Measurements from ENCODE around the gene FANCD2. TPM values are rescaled to one million over a fixed set of nuclear protein-coding genes. Genes with fewer than 3 reads are reported as not detected.
"Not testable (repeated sequence)": the region's sequence is repeated elsewhere in the genome, so short reads cannot be mapped to it uniquely, and the experiment has no call there.

FANCD2 gene
- total RNA-seq, 2 donors from 2014 or later, result 77.2 to 81.2 TPM

- DNase-seq, result no peak
- no peaks in the 10 kb centered on the region for H3K4me1 Mint-ChIP-seq (ENCODE audit: low read depth)
- no peaks in the 10 kb centered on the region for H3K27me3 Mint-ChIP-seq (ENCODE audit: low read depth)
- no peak for ATAC-seq (replicated peaks in 1 of 2)
- H3K36me3 Mint-ChIP-seq (ENCODE audit: insufficient read depth in 2 of 2), result peaks cover 11 to 43% of the 10 kb centered on the region in 2 donors
- H3K4me3 Mint-ChIP-seq, result no peak overlapping the region
- no peak overlapping the region for H3K27ac Mint-ChIP-seq
- H3K9me3 Mint-ChIP-seq, result no peaks in the 10 kb centered on the region
Measured at GRCh38 chr3:10090179-10090578, 63.9 kb downstream of the FANCD2 start.

- DNase-seq; ATAC-seq (replicated peaks in 1 of 2); H3K27me3 Mint-ChIP-seq (ENCODE audit: low read depth); H3K9me3 Mint-ChIP-seq; H3K27ac Mint-ChIP-seq; H3K4me1 Mint-ChIP-seq (ENCODE audit: low read depth); H3K4me3 Mint-ChIP-seq: not testable (repeated sequence)
- H3K36me3 Mint-ChIP-seq (ENCODE audit: insufficient read depth in 2 of 2), result peaks cover 11 to 43% of the 10 kb centered on the region in 2 donors
Measured at GRCh38 chr3:10090774-10091173, 64.5 kb downstream of the FANCD2 start.

GRCh38 chr3:10091387-10091786 lies 65.2 kb downstream of the FANCD2 start:
- not testable (repeated sequence) for H3K4me1 Mint-ChIP-seq (ENCODE audit: low read depth); ATAC-seq (replicated peaks in 1 of 2); H3K4me3 Mint-ChIP-seq; DNase-seq; H3K27ac Mint-ChIP-seq; H3K9me3 Mint-ChIP-seq; H3K27me3 Mint-ChIP-seq (ENCODE audit: low read depth)
- H3K36me3 Mint-ChIP-seq (ENCODE audit: insufficient read depth in 2 of 2), result peaks cover 11 to 42% of the 10 kb centered on the region in 2 donors

GRCh38 chr3:10093678-10094077 lies 67.4 kb downstream of the FANCD2 start:
- no peaks in the 10 kb centered on the region for H3K9me3 Mint-ChIP-seq

DNA sequence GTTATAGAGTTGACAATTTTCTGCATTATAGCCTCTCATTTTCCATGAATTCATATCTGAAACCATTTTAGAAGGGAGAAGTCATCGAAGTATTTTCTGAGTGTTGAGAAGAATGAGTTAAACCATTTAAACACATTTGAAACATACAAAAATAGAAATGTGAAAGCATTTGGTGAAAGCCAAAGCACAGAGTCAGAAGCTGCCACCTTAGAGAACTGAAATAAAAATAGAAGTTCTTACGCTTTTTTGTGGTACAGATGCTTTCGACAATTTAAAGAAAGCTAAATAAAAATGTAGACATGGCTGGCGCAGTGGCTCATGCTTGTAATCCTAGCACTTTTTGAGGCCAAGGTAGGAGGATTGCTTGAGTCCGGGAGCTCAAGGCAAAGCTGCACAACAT lies 72.8 kb downstream of the FANCD2 start:
- H3K27ac Mint-ChIP-seq, result no peak overlapping the region
- ATAC-seq (replicated peaks in 1 of 2), result no peak
- H3K4me3 Mint-ChIP-seq, result no peak overlapping the region
- no peak for DNase-seq
- H3K36me3 Mint-ChIP-seq (ENCODE audit: insufficient read depth in 2 of 2), result peaks cover 1 to 31% of the 10 kb centered on the region in 2 donors
- H3K9me3 Mint-ChIP-seq, result no peaks in the 10 kb centered on the region
- H3K4me1 Mint-ChIP-seq (ENCODE audit: low read depth), result no peaks in the 10 kb centered on the region
- H3K27me3 Mint-ChIP-seq (ENCODE audit: low read depth), result no peaks in the 10 kb centered on the region

More at GRCh38 chr3:10093678-10094077, 67.4 kb downstream of the FANCD2 start:
- DNase-seq, result no peak
- Mint-ChIP-seq H3K36me3 (ENCODE audit: insufficient read depth in 2 of 2) (peaks cover 9 to 40% of the 10 kb centered on the region in 2 donors), H3K27me3 (ENCODE audit: low read depth) (no peaks in the 10 kb centered on the region), H3K4me1 (ENCODE audit: low read depth) (no peaks in the 10 kb centered on the region), H3K4me3 (no peak overlapping the region), H3K27ac (no peak overlapping the region)
- no peak for ATAC-seq (replicated peaks in 1 of 2)

DNA sequence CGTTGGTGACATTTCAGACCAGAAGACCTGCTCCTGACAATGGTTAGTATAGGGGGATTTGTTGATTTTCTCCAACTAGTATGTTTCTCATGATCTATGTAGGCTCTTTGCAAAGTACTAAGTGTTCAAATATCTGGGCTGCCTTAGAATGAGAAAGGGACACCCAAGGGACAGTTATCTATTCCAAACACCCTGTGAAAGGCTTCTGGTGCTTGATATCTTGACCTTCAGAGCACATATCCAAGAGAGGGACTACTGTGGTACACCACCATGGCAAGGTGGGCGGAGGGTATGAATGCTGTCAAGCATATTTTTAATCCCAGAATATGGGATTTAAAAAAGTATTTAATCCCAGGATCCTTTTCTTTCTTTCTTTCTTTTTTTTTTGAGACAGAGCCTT lies 80.7 kb downstream of the FANCD2 start:
- DNase-seq, result no peak
- no peak for ATAC-seq (replicated peaks in 1 of 2)
- Mint-ChIP-seq H3K27me3 (ENCODE audit: low read depth) (no peaks in the 10 kb centered on the region), H3K36me3 (ENCODE audit: insufficient read depth in 2 of 2) (peaks cover 0 to 2% of the 10 kb centered on the region in 2 donors), H3K4me3 (no peak overlapping the region), H3K4me1 (ENCODE audit: low read depth) (no peaks in the 10 kb centered on the region), H3K9me3 (no peaks in the 10 kb centered on the region), H3K27ac (no peak overlapping the region)

DNA sequence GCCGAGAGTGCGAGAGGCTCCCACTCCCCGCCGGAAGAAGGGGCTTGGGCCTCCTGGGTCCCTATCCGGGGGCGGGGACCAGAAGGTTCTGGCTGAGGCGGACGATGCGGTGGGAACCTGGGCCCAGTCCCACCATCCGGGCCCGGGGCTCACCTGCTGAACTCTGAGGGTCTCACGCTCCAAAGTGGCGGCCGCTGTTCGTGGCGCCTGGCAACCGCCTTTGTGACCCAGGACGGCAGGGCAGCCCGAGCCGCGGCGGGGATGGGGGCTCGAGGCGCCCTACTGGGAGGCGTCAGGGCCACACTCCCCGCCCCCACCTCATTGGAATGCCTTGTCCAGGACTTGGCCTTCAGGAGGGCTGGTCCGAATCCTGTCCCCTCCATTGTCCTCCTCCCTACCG lies 81.9 kb downstream of the FANCD2 start, which contains the start of gene FANCD2OS:
Gene FANCD2OS, minus strand, starts transcription at position 165 of the 400 bp plus-strand sequence. CDS start 3,481 bp downstream, outside the sequence.
- ATAC-seq (replicated peaks in 1 of 2) (no peak), DNase-seq (no peak)
- Mint-ChIP-seq H3K36me3 (ENCODE audit: insufficient read depth in 2 of 2) (no peaks in the 10 kb centered on the region), H3K4me3 (no peak within 1 kb of the TSS), H3K9me3 (no peaks in the 10 kb centered on the region), H3K4me1 (ENCODE audit: low read depth) (no peaks in the 10 kb centered on the region), H3K27ac (no peak within 1 kb of the TSS), H3K27me3 (ENCODE audit: low read depth) (no peaks in the 10 kb centered on the region)

GRCh38 chr3:10115326-10116137 lies 89.3 kb downstream of the FANCD2 start, which contains the start of gene BRK1:
TSS of gene BRK1 (plus strand) at chr3:10115675. CDS start at chr3:10115702, 27 bp downstream.
- peak; percentile 92 to 95 for DNase-seq

DNA sequence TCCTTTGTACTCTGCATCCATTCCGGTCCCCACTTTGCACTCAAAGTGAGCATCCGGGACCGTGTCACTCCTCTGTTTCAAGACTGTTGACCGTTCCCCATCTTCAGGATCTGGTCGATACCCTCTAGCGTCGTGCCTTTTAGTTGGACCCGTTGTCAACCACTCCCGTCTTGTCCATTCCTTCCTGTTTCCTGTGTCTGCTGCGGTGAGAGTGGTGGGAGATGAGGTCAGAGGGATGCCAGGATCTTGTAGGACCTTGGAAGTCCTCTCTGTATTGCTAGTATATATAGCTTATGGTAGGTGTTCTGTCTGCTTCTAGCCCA lies 89.9 kb downstream of the FANCD2 start:
- peaks cover 40% of the 10 kb centered on the region for H3K4me1 Mint-ChIP-seq (ENCODE audit: low read depth)
- DNase-seq, result no peak
- ATAC-seq (replicated peaks in 1 of 2), result peak in 1 of 2 donors; percentile 25

More at GRCh38 chr3:10115326-10116137, 89.3 kb downstream of the FANCD2 start, which contains the start of gene BRK1:
- H3K27me3 Mint-ChIP-seq (ENCODE audit: low read depth), result no peaks in the 10 kb centered on the region
- no peaks in the 10 kb centered on the region for H3K9me3 Mint-ChIP-seq
- peak within 1 kb of the TSS; percentile 96 for H3K27ac Mint-ChIP-seq
- peak; percentile 98 to 99 for ATAC-seq (replicated peaks in 1 of 2)
- H3K4me3 Mint-ChIP-seq, result peak within 1 kb of the TSS; percentile 89 to 95
- H3K36me3 Mint-ChIP-seq (ENCODE audit: insufficient read depth in 2 of 2), result peaks cover 3 to 7% of the 10 kb centered on the region in 2 donors
- H3K4me1 Mint-ChIP-seq (ENCODE audit: low read depth), result peaks cover 36% of the 10 kb centered on the region

GRCh38 chr3:10116928-10117327 lies 90.7 kb downstream of the FANCD2 start:
- peak overlapping the region; percentile 96 for H3K27ac Mint-ChIP-seq
- H3K36me3 Mint-ChIP-seq (ENCODE audit: insufficient read depth in 2 of 2), result peaks cover 9 to 10% of the 10 kb centered on the region in 2 donors
- ATAC-seq (replicated peaks in 1 of 2) (no peak), DNase-seq (no peak)
- peaks cover 44% of the 10 kb centered on the region for H3K4me1 Mint-ChIP-seq (ENCODE audit: low read depth)
- H3K4me3 Mint-ChIP-seq, result peak overlapping the region; percentile 89 to 95
- H3K9me3 Mint-ChIP-seq, result no peaks in the 10 kb centered on the region
- H3K27me3 Mint-ChIP-seq (ENCODE audit: low read depth), result no peaks in the 10 kb centered on the region

More for the DNA sequence above, 89.9 kb downstream of the FANCD2 start:
- Mint-ChIP-seq H3K27me3 (ENCODE audit: low read depth) (no peaks in the 10 kb centered on the region), H3K4me3 (peak overlapping the region; percentile 89 to 95), H3K27ac (peak overlapping the region; percentile 96), H3K36me3 (ENCODE audit: insufficient read depth in 2 of 2) (peaks cover 9 to 10% of the 10 kb centered on the region in 2 donors), H3K9me3 (no peaks in the 10 kb centered on the region)

DNA sequence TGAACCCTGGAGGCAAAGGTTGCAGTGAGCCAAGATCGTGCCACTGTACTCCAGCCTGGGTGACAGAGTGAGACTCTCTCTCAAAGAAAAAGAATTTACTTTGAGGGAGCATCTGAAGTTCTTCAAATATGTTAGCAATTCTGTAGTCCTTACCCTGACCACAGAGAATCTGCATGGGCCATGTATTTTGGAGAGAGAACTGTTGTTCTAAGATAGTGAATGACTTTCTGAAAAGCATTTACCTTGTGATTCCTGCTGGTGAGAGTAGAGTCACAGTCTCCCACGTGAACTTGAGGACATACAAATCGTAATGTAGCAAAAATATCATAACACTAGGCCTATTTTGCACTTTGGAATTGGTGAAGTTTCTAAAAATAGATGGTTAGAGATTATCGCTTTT lies 93.1 kb downstream of the FANCD2 start:
- no peaks in the 10 kb centered on the region for H3K27me3 Mint-ChIP-seq (ENCODE audit: low read depth)
- H3K36me3 Mint-ChIP-seq (ENCODE audit: insufficient read depth in 2 of 2), result peaks cover 16 to 17% of the 10 kb centered on the region in 2 donors
- DNase-seq (no peak), ATAC-seq (replicated peaks in 1 of 2) (no peak)
- no peak overlapping the region for H3K27ac Mint-ChIP-seq
- no peaks in the 10 kb centered on the region for H3K9me3 Mint-ChIP-seq
- H3K4me3 Mint-ChIP-seq, result no peak overlapping the region
- H3K4me1 Mint-ChIP-seq (ENCODE audit: low read depth), result peaks cover 53% of the 10 kb centered on the region

GRCh38 chr3:10121064-10121463 lies 94.8 kb downstream of the FANCD2 start:
- H3K9me3 Mint-ChIP-seq, result no peaks in the 10 kb centered on the region
- DNase-seq (no peak), ATAC-seq (replicated peaks in 1 of 2) (no peak)
- no peak overlapping the region for H3K4me3 Mint-ChIP-seq
- H3K4me1 Mint-ChIP-seq (ENCODE audit: low read depth), result peaks cover 49% of the 10 kb centered on the region
- H3K36me3 Mint-ChIP-seq (ENCODE audit: insufficient read depth in 2 of 2), result peaks cover 14 to 17% of the 10 kb centered on the region in 2 donors
- no peaks in the 10 kb centered on the region for H3K27me3 Mint-ChIP-seq (ENCODE audit: low read depth)
- H3K27ac Mint-ChIP-seq, result peak overlapping the region; percentile 79

- peaks cover 12 to 30% of the 10 kb centered on the region in 2 donors for H3K36me3 Mint-ChIP-seq (ENCODE audit: insufficient read depth in 2 of 2)
- peak overlapping the region; percentile 42 for H3K27ac Mint-ChIP-seq
- no peak for ATAC-seq (replicated peaks in 1 of 2)
- H3K9me3 Mint-ChIP-seq, result no peaks in the 10 kb centered on the region
- DNase-seq, result no peak
- no peaks in the 10 kb centered on the region for H3K27me3 Mint-ChIP-seq (ENCODE audit: low read depth)
- peak overlapping the region; percentile 1 to 35 for H3K4me3 Mint-ChIP-seq
- peaks cover 34% of the 10 kb centered on the region for H3K4me1 Mint-ChIP-seq (ENCODE audit: low read depth)
Measured at GRCh38 chr3:10122724-10123123, 96.5 kb downstream of the FANCD2 start.

Measured in activated T-cell treated with anti-CD3 and anti-CD28 coated beads, Interleukin-2, amount 50 U/mL, for 72 hours (primary cell).